NCI-H510A treated with DMSO at 0.1 percent for 48 hours (cell line): ENCODE results near the gene PPM1A.

Experiments used
- DNase-seq: peaks from one replicate; lab custom pipeline; 2025; lab: John Stamatoyannopoulos, UW

PPM1A gene

GRCh38 chr14:60248697-60249318, at the start of gene PPM1A:
TSS of gene PPM1A (plus strand) at chr14:60249221. CDS start at chr14:60282704, 33,483 bp downstream.
- DNase-seq: peak; percentile 92

GRCh38 chr14:60199321-60199720, 49.7 kb upstream of the PPM1A start:
- no peak for DNase-seq

GRCh38 chr14:60204104-60204842, 44.7 kb upstream of the PPM1A start:
- no peak for DNase-seq

- no peak for DNase-seq
Measured at GRCh38 chr14:60204843-60205774, 43.9 kb upstream of the PPM1A start.

- no peak for DNase-seq
Measured at GRCh38 chr14:60206249-60206670, 42.8 kb upstream of the PPM1A start.

GRCh38 chr14:60206837-60207533, 42.0 kb upstream of the PPM1A start:
- DNase-seq: no peak

- no peak for DNase-seq
Measured at GRCh38 chr14:60210703-60211102, 38.3 kb upstream of the PPM1A start.

- no peak for DNase-seq
Measured at GRCh38 chr14:60211153-60211552, 37.9 kb upstream of the PPM1A start.

GRCh38 chr14:60212503-60213371, 36.3 kb upstream of the PPM1A start:
- no peak for DNase-seq

- no peak for DNase-seq
Measured at GRCh38 chr14:60214003-60214402, 35.0 kb upstream of the PPM1A start.

GRCh38 chr14:60214415-60215126, 34.5 kb upstream of the PPM1A start:
- DNase-seq: no peak

- DNase-seq: no peak
Measured at GRCh38 chr14:60215127-60215444, 33.9 kb upstream of the PPM1A start.

GRCh38 chr14:60215520-60216420, 33.3 kb upstream of the PPM1A start:
- DNase-seq: no peak

GRCh38 chr14:60217713-60218112, 31.3 kb upstream of the PPM1A start:
- no peak for DNase-seq

- no peak for DNase-seq
Measured at GRCh38 chr14:60220084-60220483, 28.9 kb upstream of the PPM1A start.

- DNase-seq: no peak
Measured at GRCh38 chr14:60220917-60221316, 28.1 kb upstream of the PPM1A start.

GRCh38 chr14:60221457-60221856, 27.6 kb upstream of the PPM1A start:
- no peak for DNase-seq

- DNase-seq: no peak
Measured at GRCh38 chr14:60222820-60223219, 26.2 kb upstream of the PPM1A start.

- no peak for DNase-seq
Measured at GRCh38 chr14:60225265-60225664, 23.8 kb upstream of the PPM1A start.
